Measurements from ENCODE around the gene MYT1.

Gene MYT1

GRCh38 chr20:64220420-64220819 is 56.2 kb downstream of the MYT1 start:
- no peak for FAIRE-seq

- no peak for FAIRE-seq
These were observed 56.8 kb downstream of the MYT1 start for GRCh38 chr20:64220891-64221527.

GRCh38 chr20:64222291-64222735 is 58.1 kb downstream of the MYT1 start:
- no peak for FAIRE-seq

GRCh38 chr20:64222851-64223525 is 58.7 kb downstream of the MYT1 start:
- FAIRE-seq = no peak

- no peak for FAIRE-seq
These were observed 59.3 kb downstream of the MYT1 start for GRCh38 chr20:64223526-64224067.

GRCh38 chr20:64224351-64225170 is 60.3 kb downstream of the MYT1 start:
- FAIRE-seq = no peak

- FAIRE-seq = no peak
These were observed 60.9 kb downstream of the MYT1 start for GRCh38 chr20:64225171-64225595.

- FAIRE-seq = no peak
These were observed 61.8 kb downstream of the MYT1 start for GRCh38 chr20:64225828-64226598.

GRCh38 chr20:64226686-64227580 is 62.7 kb downstream of the MYT1 start:
- FAIRE-seq = no peak

- no peak for FAIRE-seq
These were observed 63.9 kb downstream of the MYT1 start for GRCh38 chr20:64228086-64228653.

GRCh38 chr20:64228751-64229506 is 64.7 kb downstream of the MYT1 start:
- FAIRE-seq = no peak

GRCh38 chr20:64229507-64230061 is 65.3 kb downstream of the MYT1 start:
- no peak for FAIRE-seq

GRCh38 chr20:64230461-64231145 is 66.4 kb downstream of the MYT1 start:
- no peak for FAIRE-seq

- FAIRE-seq = no peak
These were observed 67.6 kb downstream of the MYT1 start for GRCh38 chr20:64231621-64232550.

GRCh38 chr20:64232794-64233193 is 68.5 kb downstream of the MYT1 start:
- no peak for FAIRE-seq

- no peak for FAIRE-seq
These were observed 69.5 kb downstream of the MYT1 start for GRCh38 chr20:64233725-64234124.

GRCh38 chr20:64234291-64234791 is 70.1 kb downstream of the MYT1 start:
- no peak for FAIRE-seq
